Effector memory CD8-positive, alpha-beta T cell (primary cell): Measurements from ENCODE around the gene ATF3.
A peak's percentile ranks its signal among the peaks of the same experiment; 100 is the strongest.
"Not testable (repeated sequence)": the region's sequence is repeated elsewhere in the genome, so short reads cannot be mapped to it uniquely, and the experiment has no call there.

Experiments
- ATAC-seq: fragments of 150-1000 bp; cut with Tn5 transposase; replicated peaks from 2 replicates; pipeline ENCODE4 v1.10.0; 2021; ENCODE audit warnings: mild to moderate bottlenecking, moderate library complexity
- DNase-seq, 3 experiments: peaks; one replicate each; pipeline ENCODE4 v3.0.0; 2021
- H3K27ac Mint-ChIP-seq, 2 donors: one replicate each; pipeline ENCODE4 v1.8.0; 2022; ENCODE audit warnings: mild to moderate bottlenecking in 2 of 2, mixed read lengths in 2 of 2, moderate library complexity in 2 of 2
- H3K27me3 Mint-ChIP-seq, 2 donors: one replicate each; pipeline ENCODE4 v1.8.0; 2022; ENCODE audit warnings: mixed read lengths in 2 of 2
- H3K36me3 Mint-ChIP-seq: one replicate; pipeline ENCODE4 v1.8.0; 2022; ENCODE audit warnings: mild to moderate bottlenecking, moderate library complexity, mixed read lengths; ENCODE audit not compliant: insufficient read depth
- H3K4me1 Mint-ChIP-seq, 2 donors: one replicate each; pipeline ENCODE4 v1.8.0; 2022; ENCODE audit warnings: low read depth in 2 of 2, mixed read lengths in 2 of 2
- H3K4me3 Mint-ChIP-seq, 2 donors: one replicate each; pipeline ENCODE4 v1.8.0; 2022; ENCODE audit warnings: mild to moderate bottlenecking in 2 of 2, mixed read lengths in 2 of 2, moderate library complexity in 2 of 2
- H3K9me3 Mint-ChIP-seq, 2 donors: one replicate each; pipeline ENCODE4 v1.8.0; 2022; ENCODE audit warnings: mixed read lengths in 2 of 2

Gene ATF3

GRCh38 chr1:212630158-212630900 lies 21.8 kb downstream of the ATF3 start:
- peak; percentile 48 to 56 (median 51) for DNase-seq

GRCh38 chr1:212633161-212633560 lies 24.6 kb downstream of the ATF3 start:
- no peak for ATAC-seq
- H3K27ac Mint-ChIP-seq = no peak overlapping the region
- H3K27me3 Mint-ChIP-seq = peaks cover 7% of the 10 kb centered on the region in 2 donors
- DNase-seq = no peak
- peaks cover 7 to 11% of the 10 kb centered on the region in 2 donors for H3K4me1 Mint-ChIP-seq
- H3K36me3 Mint-ChIP-seq = no peaks in the 10 kb centered on the region
- H3K4me3 Mint-ChIP-seq = no peak overlapping the region
- H3K9me3 Mint-ChIP-seq = no peaks in the 10 kb centered on the region

More at GRCh38 chr1:212630158-212630900, 21.8 kb downstream of the ATF3 start:
- H3K36me3 Mint-ChIP-seq = no peaks in the 10 kb centered on the region
- H3K9me3 Mint-ChIP-seq = no peaks in the 10 kb centered on the region
- H3K27me3 Mint-ChIP-seq = peaks cover 8 to 11% of the 10 kb centered on the region in 2 donors
- peak; percentile 96 for ATAC-seq
- no peak overlapping the region for H3K27ac Mint-ChIP-seq
- H3K4me3 Mint-ChIP-seq = no peak overlapping the region
- no peaks in the 10 kb centered on the region for H3K4me1 Mint-ChIP-seq

- no peak for DNase-seq
- Mint-ChIP-seq H3K4me3 (no peak overlapping the region), H3K27ac (no peak overlapping the region), H3K4me1 (peaks cover 7 to 11% of the 10 kb centered on the region in 2 donors), H3K36me3 (no peaks in the 10 kb centered on the region), H3K27me3 (peaks cover 13 to 16% of the 10 kb centered on the region in 2 donors), H3K9me3 (no peaks in the 10 kb centered on the region)
- ATAC-seq = no peak
These were observed 25.7 kb downstream of the ATF3 start for GRCh38 chr1:212634252-212634651.

- H3K4me3 Mint-ChIP-seq = no peak overlapping the region
These were observed 26.6 kb downstream of the ATF3 start for GRCh38 chr1:212635141-212635631.

GRCh38 chr1:212637902-212638301 lies 29.3 kb downstream of the ATF3 start:
- Mint-ChIP-seq H3K36me3 (no peaks in the 10 kb centered on the region), H3K9me3 (peaks cover 0 to 1% of the 10 kb centered on the region in 2 donors), H3K27ac (no peak overlapping the region), H3K27me3 (peaks cover 35 to 40% of the 10 kb centered on the region in 2 donors), H3K4me3 (no peak overlapping the region), H3K4me1 (peaks cover 7 to 11% of the 10 kb centered on the region in 2 donors)
- no peak for DNase-seq
- no peak for ATAC-seq

More at GRCh38 chr1:212635141-212635631, 26.6 kb downstream of the ATF3 start:
- H3K4me1 Mint-ChIP-seq = peaks cover 7 to 11% of the 10 kb centered on the region in 2 donors
- DNase-seq = no peak
- H3K9me3 Mint-ChIP-seq = no peaks in the 10 kb centered on the region
- peaks cover 22 to 26% of the 10 kb centered on the region in 2 donors for H3K27me3 Mint-ChIP-seq
- no peaks in the 10 kb centered on the region for H3K36me3 Mint-ChIP-seq
- peak; percentile 12 for ATAC-seq
- H3K27ac Mint-ChIP-seq = peak overlapping the region in 1 of 2 donors; percentile 2

- Mint-ChIP-seq H3K36me3 (no peaks in the 10 kb centered on the region), H3K4me3 (no peak overlapping the region), H3K27ac (no peak overlapping the region), H3K27me3 (peaks cover 35 to 45% of the 10 kb centered on the region in 2 donors), H3K9me3 (peaks cover 0 to 1% of the 10 kb centered on the region in 2 donors), H3K4me1 (peaks cover 7 to 11% of the 10 kb centered on the region in 2 donors)
- ATAC-seq = no peak
- DNase-seq = no peak
These were observed 30.1 kb downstream of the ATF3 start for GRCh38 chr1:212638492-212639151.

GRCh38 chr1:212639524-212639923 lies 31.0 kb downstream of the ATF3 start:
- H3K27ac Mint-ChIP-seq, H3K36me3 Mint-ChIP-seq, H3K9me3 Mint-ChIP-seq, ATAC-seq, DNase-seq, H3K4me3 Mint-ChIP-seq: not testable (repeated sequence)
- H3K27me3 Mint-ChIP-seq = peaks cover 35 to 53% of the 10 kb centered on the region in 2 donors
- H3K4me1 Mint-ChIP-seq = peaks cover 7 to 11% of the 10 kb centered on the region in 2 donors

GRCh38 chr1:212640223-212640878 lies 31.8 kb downstream of the ATF3 start:
- ATAC-seq (no peak), DNase-seq (no peak)
- Mint-ChIP-seq H3K27ac (no peak overlapping the region), H3K9me3 (peaks cover 0 to 1% of the 10 kb centered on the region in 2 donors), H3K4me3 (no peak overlapping the region), H3K4me1 (peaks cover 7 to 11% of the 10 kb centered on the region in 2 donors), H3K27me3 (peaks cover 35 to 62% of the 10 kb centered on the region in 2 donors), H3K36me3 (no peaks in the 10 kb centered on the region)

- Mint-ChIP-seq H3K36me3 (no peaks in the 10 kb centered on the region), H3K4me3 (no peak overlapping the region), H3K4me1 (peaks cover 0 to under 1% of the 10 kb centered on the region in 2 donors), H3K27me3 (peaks cover 35 to 78% of the 10 kb centered on the region in 2 donors), H3K27ac (no peak overlapping the region), H3K9me3 (peaks cover 0 to 1% of the 10 kb centered on the region in 2 donors)
- DNase-seq = no peak
- no peak for ATAC-seq
These were observed 33.4 kb downstream of the ATF3 start for GRCh38 chr1:212641956-212642355.

GRCh38 chr1:212643877-212644276 lies 35.3 kb downstream of the ATF3 start:
- Mint-ChIP-seq H3K27me3 (peaks cover 25 to 71% of the 10 kb centered on the region in 2 donors), H3K27ac (no peak overlapping the region), H3K4me1 (no peaks in the 10 kb centered on the region), H3K9me3 (peaks cover 0 to 1% of the 10 kb centered on the region in 2 donors), H3K4me3 (no peak overlapping the region), H3K36me3 (no peaks in the 10 kb centered on the region)
- ATAC-seq (no peak), DNase-seq (no peak)

- ATAC-seq (no peak), DNase-seq (no peak)
- peaks cover 0 to 1% of the 10 kb centered on the region in 2 donors for H3K9me3 Mint-ChIP-seq
- H3K27me3 Mint-ChIP-seq = peaks cover 14 to 59% of the 10 kb centered on the region in 2 donors
- no peak overlapping the region for H3K27ac Mint-ChIP-seq
- no peak overlapping the region for H3K4me3 Mint-ChIP-seq
- H3K36me3 Mint-ChIP-seq = no peaks in the 10 kb centered on the region
- no peaks in the 10 kb centered on the region for H3K4me1 Mint-ChIP-seq
These were observed 36.4 kb downstream of the ATF3 start for GRCh38 chr1:212644866-212645545.

GRCh38 chr1:212645546-212646543 lies 37.3 kb downstream of the ATF3 start:
- ATAC-seq = no peak

More at GRCh38 chr1:212645546-212646543, 37.3 kb downstream of the ATF3 start:
- DNase-seq = no peak
- Mint-ChIP-seq H3K36me3 (no peaks in the 10 kb centered on the region), H3K4me1 (no peaks in the 10 kb centered on the region), H3K27me3 (peaks cover 8 to 52% of the 10 kb centered on the region in 2 donors), H3K9me3 (peaks cover 0 to under 1% of the 10 kb centered on the region in 2 donors), H3K27ac (peak overlapping the region in 1 of 2 donors; percentile 12), H3K4me3 (no peak overlapping the region)
